Glomerular visceral epithelial cell (primary cell): ENCODE measurements around the gene USP17L29.
"Not testable (repeated sequence)": the region's sequence is repeated elsewhere in the genome, so short reads cannot be mapped to it uniquely, and the experiment has no call there.

Experiments used
- DNase-seq: peaks from one replicate; pipeline ENCODE4 v3.0.0-alpha.2; 2016; ENCODE audit errors: extremely low spot score

Gene USP17L29, protein sequence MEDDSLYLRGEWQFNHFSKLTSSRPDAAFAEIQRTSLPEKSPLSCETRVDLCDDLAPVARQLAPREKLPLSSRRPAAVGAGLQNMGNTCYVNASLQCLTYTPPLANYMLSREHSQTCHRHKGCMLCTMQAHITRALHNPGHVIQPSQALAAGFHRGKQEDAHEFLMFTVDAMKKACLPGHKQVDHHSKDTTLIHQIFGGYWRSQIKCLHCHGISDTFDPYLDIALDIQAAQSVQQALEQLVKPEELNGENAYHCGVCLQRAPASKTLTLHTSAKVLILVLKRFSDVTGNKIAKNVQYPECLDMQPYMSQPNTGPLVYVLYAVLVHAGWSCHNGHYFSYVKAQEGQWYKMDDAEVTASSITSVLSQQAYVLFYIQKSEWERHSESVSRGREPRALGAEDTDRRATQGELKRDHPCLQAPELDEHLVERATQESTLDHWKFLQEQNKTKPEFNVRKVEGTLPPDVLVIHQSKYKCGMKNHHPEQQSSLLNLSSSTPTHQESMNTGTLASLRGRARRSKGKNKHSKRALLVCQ

GRCh38 chr4:9353338-9353737 lies at the start of gene USP17L29:
TSS of gene USP17L29 (plus strand) at chr4:9353638. CDS start at chr4:9353638, 0 bp downstream.
- not testable (repeated sequence) for DNase-seq

GRCh38 chr4:9324191-9324590 lies 29.2 kb upstream of the USP17L29 start:
- DNase-seq: not testable (repeated sequence)

DNA sequence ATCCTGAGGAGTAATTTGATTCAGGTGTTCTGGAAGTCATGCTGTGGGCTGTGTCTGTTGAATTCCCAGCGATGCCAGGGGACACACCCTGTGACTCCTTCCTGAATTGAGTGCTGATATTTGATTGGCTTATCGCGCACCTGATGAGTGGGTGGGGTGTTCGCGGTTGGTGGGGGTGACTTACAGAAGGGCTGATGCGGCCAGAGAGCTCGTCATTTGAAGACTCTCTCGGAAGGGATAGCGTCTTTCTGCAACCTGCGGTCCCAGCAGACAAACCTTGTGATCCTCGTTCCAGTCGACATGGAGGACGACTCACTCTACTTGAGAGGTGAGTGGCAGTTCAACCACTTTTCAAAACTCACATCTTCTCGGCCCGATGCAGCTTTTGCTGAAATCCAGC lies 28.6 kb upstream of the USP17L29 start, which contains the start of gene USP17L24:
TSS of gene USP17L24 (plus strand) at position 301 of the 400 bp plus-strand sequence. CDS start at position 301, 0 bp downstream.
- DNase-seq: not testable (repeated sequence)

DNA sequence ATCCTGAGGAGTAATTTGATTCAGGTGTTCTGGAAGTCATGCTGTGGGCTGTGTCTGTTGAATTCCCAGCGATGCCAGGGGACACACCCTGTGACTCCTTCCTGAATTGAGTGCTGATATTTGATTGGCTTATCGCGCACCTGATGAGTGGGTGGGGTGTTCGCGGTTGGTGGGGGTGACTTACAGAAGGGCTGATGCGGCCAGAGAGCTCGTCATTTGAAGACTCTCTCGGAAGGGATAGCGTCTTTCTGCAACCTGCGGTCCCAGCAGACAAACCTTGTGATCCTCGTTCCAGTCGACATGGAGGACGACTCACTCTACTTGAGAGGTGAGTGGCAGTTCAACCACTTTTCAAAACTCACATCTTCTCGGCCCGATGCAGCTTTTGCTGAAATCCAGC lies 23.8 kb upstream of the USP17L29 start, which contains the start of gene USP17L25:
TSS of gene USP17L25 (plus strand) at position 301 of the 400 bp plus-strand sequence. CDS start at position 301, 0 bp downstream.
- not testable (repeated sequence) for DNase-seq

GRCh38 chr4:9334358-9334757 lies 19.1 kb upstream of the USP17L29 start, which contains the start of gene USP17L26:
TSS of gene USP17L26 (plus strand) at chr4:9334658. CDS start at chr4:9334658, 0 bp downstream.
- not testable (repeated sequence) for DNase-seq

DNA sequence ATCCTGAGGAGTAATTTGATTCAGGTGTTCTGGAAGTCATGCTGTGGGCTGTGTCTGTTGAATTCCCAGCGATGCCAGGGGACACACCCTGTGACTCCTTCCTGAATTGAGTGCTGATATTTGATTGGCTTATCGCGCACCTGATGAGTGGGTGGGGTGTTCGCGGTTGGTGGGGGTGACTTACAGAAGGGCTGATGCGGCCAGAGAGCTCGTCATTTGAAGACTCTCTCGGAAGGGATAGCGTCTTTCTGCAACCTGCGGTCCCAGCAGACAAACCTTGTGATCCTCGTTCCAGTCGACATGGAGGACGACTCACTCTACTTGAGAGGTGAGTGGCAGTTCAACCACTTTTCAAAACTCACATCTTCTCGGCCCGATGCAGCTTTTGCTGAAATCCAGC lies 14.3 kb upstream of the USP17L29 start, which contains the start of gene USP17L5:
TSS of gene USP17L5 (plus strand) at position 301 of the 400 bp plus-strand sequence. CDS start at position 301, 0 bp downstream.
- not testable (repeated sequence) for DNase-seq

DNA sequence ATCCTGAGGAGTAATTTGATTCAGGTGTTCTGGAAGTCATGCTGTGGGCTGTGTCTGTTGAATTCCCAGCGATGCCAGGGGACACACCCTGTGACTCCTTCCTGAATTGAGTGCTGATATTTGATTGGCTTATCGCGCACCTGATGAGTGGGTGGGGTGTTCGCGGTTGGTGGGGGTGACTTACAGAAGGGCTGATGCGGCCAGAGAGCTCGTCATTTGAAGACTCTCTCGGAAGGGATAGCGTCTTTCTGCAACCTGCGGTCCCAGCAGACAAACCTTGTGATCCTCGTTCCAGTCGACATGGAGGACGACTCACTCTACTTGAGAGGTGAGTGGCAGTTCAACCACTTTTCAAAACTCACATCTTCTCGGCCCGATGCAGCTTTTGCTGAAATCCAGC lies 9.6 kb upstream of the USP17L29 start, which contains the start of gene USP17L27:
TSS of gene USP17L27 (plus strand) at position 301 of the 400 bp plus-strand sequence. CDS start at position 301, 0 bp downstream.
- DNase-seq: not testable (repeated sequence)

DNA sequence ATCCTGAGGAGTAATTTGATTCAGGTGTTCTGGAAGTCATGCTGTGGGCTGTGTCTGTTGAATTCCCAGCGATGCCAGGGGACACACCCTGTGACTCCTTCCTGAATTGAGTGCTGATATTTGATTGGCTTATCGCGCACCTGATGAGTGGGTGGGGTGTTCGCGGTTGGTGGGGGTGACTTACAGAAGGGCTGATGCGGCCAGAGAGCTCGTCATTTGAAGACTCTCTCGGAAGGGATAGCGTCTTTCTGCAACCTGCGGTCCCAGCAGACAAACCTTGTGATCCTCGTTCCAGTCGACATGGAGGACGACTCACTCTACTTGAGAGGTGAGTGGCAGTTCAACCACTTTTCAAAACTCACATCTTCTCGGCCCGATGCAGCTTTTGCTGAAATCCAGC lies 4.8 kb upstream of the USP17L29 start, which contains the start of gene USP17L28:
TSS of gene USP17L28 (plus strand) at position 301 of the 400 bp plus-strand sequence. CDS start at position 301, 0 bp downstream.
- DNase-seq: not testable (repeated sequence)

DNA sequence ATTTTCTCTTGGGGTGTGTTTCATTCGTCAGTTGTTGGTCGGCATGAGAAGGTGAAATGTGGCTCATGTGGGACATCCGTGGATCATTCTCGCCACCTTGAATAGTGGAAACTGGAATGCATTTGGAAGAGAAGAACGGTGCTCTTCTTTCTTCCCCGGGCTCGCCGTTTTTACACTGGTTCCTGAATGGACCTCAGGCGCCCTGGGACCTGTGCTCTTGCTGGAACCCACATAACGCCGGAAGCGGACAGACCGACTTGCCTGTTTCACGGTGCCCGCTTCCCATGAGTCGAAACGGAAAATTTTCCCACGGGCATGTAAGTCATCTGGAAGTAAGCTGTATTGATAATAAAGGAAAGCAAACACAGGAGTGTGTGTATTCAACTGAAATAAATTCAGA lies 2.6 kb upstream of the USP17L29 start:
- not testable (repeated sequence) for DNase-seq

DNA sequence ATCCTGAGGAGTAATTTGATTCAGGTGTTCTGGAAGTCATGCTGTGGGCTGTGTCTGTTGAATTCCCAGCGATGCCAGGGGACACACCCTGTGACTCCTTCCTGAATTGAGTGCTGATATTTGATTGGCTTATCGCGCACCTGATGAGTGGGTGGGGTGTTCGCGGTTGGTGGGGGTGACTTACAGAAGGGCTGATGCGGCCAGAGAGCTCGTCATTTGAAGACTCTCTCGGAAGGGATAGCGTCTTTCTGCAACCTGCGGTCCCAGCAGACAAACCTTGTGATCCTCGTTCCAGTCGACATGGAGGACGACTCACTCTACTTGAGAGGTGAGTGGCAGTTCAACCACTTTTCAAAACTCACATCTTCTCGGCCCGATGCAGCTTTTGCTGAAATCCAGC lies 9.4 kb downstream of the USP17L29 start, which contains the start of gene USP17L30:
TSS of gene USP17L30 (plus strand) at position 301 of the 400 bp plus-strand sequence. CDS start at position 301, 0 bp downstream.
- DNase-seq: not testable (repeated sequence)

DNA sequence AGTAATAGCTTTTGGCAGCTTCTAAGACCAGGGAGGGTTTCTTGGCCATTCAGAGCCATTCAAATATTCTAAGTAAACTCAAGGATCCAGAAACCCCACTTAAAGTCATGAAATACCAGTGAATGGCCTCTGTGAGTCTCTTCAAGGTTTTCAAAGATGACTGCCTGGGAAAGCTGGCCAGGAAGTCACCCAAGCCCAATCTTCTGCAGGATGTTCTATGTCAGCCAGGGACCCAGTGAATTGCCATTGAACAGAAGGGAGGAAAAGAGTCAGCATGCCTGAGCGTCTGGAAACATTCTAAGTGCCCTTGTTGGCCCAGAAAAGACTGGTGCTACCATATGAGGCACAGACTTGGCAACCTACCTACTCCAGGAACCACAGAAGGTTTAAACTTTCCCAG lies 26.4 kb downstream of the USP17L29 start:
- DNase-seq: not testable (repeated sequence)

GRCh38 chr4:9381012-9381534 lies 27.6 kb downstream of the USP17L29 start:
- DNase-seq: peak; percentile 3

GRCh38 chr4:9384126-9384525 lies 30.7 kb downstream of the USP17L29 start:
- peak; percentile 0 for DNase-seq

DNA sequence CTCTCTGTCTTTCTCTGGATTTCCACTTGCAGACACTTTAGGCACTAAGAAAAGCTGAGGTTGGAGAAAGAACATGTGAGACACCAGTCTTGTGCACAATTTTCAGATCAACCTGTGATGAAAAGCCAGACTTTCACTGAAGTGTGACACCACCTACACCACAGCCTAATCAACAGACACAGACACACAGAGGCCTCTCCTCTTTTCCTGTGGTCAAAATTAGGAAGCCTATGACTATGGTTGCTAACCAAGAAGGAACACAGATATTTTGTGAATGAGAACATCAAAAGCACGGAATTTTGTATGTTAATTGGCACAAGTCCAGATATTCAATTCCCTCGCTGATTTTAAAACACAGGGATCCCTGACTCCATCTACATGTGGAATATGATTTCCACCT lies 35.6 kb downstream of the USP17L29 start:
- DNase-seq: peak; percentile 17
